GM18861 (cell line): ENCODE results near the gene PCBP4.

ENCODE experiments used
- ATAC-seq: cut with Tn5 transposase; IDR thresholded peaks from one replicate; pipeline ENCODE4 v1.9.1; 2021; ENCODE audit not compliant: unreplicated experiment

PCBP4 gene

DNA sequence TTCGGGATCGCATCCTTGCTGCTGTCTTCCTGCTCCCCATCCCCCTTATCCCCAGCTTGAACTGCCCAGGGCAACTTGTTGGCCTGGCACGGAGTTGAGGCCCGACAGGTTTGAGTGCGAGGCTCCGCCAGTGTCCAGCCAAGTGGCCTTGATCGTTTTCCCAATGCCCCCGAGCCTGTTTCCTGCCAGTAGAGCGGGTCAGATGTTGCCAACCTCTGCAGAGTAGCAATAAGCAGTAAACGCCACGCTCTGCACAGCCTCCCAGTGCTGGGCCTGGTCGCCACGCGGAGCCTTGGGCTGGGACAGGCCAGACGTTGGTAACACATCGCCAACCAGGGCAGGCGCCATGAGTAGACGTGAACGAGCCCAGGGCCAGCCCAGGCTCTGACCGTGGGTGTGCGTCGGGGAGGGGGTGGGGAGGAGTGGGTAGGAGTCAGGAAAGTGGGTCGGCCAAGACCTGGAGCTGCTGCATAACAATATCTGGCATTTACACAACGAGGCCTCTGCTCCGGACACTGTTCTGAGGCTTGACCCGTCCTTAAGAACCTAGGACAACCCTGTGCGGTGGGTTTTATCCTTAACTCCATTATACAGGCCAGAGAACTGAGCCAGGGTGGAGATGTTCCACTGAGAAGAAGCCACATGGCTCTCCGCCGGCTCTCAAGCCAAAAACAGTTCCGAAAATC, 7.2 kb upstream of the PCBP4 start:
- ATAC-seq: no peak

GRCh38 chr3:51971350-51971749, 4.1 kb upstream of the PCBP4 start:
- no peak for ATAC-seq

GRCh38 chr3:51970606-51971300, 3.5 kb upstream of the PCBP4 start:
- no peak for ATAC-seq

- no peak for ATAC-seq
Observed at GRCh38 chr3:51969841-51970240, 2.6 kb upstream of the PCBP4 start.

DNA sequence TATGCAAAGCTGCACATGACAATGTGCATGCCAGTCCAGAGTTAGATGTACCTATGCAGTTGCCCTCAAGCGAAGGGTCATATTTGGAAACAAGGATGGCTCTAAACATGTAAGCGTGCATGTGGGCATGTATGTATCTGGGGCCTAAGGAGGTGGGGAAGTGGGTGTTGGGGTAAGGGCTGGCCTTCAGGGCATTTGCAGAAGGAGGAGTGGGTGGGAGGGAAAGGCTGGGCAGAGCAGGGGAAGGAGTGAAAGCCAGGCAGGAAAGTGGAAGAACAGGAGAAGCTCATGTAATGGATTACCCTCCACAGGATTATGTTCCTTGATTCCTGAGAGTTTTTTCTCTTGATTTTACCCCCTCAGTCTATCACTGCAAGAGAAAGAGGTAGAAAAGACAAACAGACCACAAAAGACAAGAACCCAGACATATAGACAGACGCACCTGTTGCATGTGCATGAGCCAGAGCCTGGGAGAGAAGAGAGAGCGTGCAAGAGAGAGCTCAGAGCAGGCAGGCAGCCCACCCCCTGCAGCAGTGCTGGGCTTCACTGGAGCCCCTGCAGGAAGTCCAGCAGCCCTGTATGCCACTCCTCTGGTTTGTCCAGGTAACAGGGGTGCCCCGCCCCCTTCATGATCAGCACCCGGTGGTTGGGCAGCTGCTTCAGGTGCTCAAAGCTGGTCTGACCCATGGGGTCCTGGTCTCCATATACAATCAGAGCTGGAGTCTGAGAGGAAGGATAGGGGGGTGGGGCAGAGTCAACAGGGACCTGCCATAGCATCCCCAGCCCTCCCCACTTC, 1.8 kb upstream of the PCBP4 start:
- no peak for ATAC-seq

GRCh38 chr3:51968170-51968775, 1.0 kb upstream of the PCBP4 start:
- ATAC-seq: no peak

DNA sequence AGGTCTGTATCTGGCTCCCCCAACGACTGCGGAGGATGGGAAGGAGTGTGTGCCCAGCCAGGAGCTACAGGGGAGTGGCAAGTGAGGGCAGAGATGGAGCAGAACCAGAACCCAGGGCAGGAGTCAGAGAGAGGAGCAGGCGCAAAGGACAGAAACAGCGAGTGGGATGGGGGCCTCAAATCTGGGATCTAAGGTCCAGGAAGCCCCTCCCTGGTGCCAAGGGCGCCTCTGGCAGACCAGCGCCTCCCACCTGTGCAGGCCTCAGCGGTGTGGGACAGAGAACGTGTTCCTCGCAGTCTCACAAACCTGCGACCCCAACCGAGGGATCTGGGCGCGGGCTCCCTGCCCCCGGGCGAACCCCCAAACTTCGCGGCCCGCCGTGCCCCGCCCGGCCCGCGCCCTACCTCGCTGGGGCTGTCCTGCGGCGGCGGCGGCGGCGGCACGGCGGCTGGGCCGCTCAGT, 301 bp downstream of the PCBP4 start:
- ATAC-seq: no peak

DNA sequence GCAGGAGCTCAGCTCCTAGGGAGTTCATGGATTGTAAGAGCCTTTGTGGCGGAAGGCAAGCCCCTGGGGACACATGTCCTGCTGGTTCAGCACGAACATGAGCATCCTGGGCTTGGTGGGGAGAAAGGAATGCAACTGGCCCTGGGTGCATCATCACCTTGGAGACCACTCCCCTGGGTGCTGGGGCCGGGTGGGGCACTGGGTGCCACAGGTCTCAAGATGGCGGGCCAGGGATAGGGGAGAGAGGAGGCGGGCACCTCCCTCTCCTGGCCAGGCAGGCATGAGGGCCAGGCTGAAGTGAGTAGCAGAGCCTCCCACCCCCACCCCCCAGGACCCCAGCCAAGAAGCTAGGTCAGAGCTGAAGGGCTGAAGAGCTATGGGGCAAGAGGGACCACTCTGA, 768 bp downstream of the PCBP4 start:
- no peak for ATAC-seq

DNA sequence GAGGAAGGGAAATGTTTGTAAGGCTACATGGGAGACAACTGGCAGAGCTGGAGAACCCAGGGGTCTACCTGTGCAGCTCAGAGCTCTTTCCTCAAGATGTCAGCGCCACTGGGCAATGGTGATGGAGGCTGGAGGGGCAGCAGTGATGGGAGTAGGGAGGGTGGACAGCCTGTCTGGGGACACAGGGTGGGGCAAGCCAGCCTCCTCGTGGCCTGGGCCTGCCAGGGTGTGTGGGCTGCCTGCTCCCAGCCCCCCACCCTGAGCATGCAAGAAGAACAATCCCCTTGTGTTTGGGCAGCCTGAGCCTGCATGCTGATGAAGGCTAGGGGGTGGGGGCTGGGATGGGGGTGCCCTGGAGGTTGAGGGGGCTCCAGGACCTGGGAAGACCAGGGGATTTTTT, 1.2 kb downstream of the PCBP4 start:
- no peak for ATAC-seq

- ATAC-seq: no peak
Observed at GRCh38 chr3:51964521-51964920, 2.7 kb downstream of the PCBP4 start.

GRCh38 chr3:51963951-51964451, 3.3 kb downstream of the PCBP4 start:
- no peak for ATAC-seq

GRCh38 chr3:51962854-51963530, 4.3 kb downstream of the PCBP4 start:
- no peak for ATAC-seq

GRCh38 chr3:51961602-51962569, 5.4 kb downstream of the PCBP4 start:
- ATAC-seq: no peak

DNA sequence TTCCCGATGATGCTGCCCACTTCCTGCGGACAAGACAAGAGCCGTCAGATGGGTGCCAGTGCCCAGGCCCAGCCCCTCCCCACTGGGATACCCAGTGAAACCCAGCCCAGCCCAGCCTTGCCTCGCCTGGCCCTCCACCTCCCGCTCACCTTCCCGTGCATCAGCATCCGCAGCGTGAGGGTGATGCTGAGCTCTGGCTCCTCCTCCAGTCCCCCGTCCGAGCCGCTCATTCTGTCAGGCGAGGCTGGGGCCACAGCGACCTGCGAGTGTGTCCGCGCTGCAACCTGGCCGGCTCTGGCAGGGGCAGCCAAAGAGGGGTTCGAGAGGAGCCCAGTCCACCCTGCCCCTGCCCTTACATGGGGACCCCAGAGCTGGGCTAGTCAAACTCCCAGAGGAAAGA, 6.2 kb downstream of the PCBP4 start:
- no peak for ATAC-seq

- no peak for ATAC-seq
Observed at GRCh38 chr3:51960386-51960785, 6.9 kb downstream of the PCBP4 start.

GRCh38 chr3:51959651-51960050, 7.6 kb downstream of the PCBP4 start:
- no peak for ATAC-seq

DNA sequence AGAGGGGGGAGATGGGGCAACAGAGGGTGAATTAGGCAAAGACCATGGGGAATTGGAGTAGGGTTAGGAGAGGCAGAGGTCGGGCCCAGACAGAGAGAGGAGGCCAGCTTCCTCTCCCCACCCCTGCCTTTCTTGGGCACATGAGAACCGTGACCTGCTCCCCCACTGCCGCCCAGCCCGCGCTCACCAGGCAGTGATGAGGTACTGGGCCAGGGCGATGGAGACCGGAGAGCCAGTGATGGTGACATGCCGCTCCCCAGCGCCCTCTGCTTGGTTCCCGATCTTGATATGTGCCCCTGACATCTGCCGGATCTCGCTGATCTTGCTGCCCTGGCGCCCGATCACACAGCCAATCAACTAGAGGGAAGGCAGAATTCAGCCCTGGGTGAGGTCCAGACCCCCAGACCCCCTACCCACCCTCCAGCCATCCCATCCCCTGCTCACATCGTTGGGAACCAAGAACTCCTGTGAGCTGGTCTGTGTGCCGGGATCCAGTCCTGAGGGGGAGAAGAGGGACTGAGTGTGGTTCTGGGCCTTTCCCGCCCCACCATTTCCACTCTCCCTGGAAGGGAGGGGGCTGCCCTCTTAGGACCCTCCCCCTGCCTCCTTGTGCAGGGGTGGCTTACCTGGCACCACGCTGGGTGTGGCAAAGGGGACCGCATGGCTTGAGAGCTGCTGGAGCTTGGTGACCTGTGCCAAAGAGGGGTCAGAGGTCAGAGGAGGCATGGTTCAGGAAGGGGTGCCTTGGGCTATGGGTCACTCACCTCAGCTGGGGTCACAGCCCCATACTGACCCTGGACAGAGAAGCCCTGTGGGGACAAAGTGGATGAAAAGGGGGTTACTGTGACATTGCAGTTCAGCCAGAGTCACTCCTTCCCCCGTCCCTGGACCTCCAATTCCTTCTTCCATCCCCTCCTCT, 8.4 kb downstream of the PCBP4 start:
- ATAC-seq: no peak

DNA sequence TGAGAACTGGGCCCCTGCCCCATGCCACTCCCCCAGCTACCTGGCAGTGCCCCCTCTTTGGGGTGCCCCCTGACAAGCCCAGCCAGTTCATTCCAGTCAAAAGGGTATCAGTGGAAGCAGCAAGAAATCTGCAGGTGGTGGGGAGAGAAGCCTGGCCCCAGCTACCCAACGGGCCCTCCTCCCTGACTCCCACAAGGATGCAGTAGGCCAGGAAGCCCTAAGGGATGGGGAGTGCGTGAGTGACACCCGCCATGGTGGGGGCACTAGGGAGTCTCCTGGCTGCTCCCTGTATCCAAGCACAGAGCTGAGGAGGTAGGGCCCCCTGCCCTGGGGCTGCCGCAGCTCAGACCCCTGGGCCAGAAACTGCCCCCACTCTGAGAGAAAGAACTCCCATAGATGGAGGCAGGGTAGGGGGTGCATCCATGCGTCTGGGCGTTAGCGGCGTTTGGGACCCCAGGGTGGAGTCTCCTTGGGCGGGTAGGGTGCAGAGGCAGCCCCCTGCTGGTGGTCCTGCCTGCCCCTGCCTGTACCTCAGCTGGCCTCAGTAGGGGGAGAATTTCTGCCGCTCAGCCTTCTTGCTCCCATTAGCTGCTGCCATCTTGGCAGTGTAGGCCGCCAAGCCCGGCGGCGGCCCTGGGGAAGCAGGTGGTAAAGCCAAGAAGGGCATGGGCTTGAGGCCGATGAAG, 9.6 kb downstream of the PCBP4 start:
- no peak for ATAC-seq
